Heart left ventricle (tissue), 16 donors: ENCODE measurements around the gene DDC. TPM values are rescaled to one million over a fixed set of nuclear protein-coding genes. Genes with fewer than 3 reads are reported as not detected.
"Not testable (repeated sequence)": the region's sequence is repeated elsewhere in the genome, so short reads cannot be mapped to it uniquely, and the experiment has no call there.

Source experiments
- ATAC-seq, 4 donors: fragments of 200-7000 bp; cut with Tn5 transposase; one replicate each; pipeline ENCODE4 v1.9.1; 2020 to 2022; ENCODE audit warnings: moderate library complexity in 4 of 4, mild to moderate bottlenecking in 3 of 4, moderate number of reproducible peaks in 1 of 4
- DNase-seq, 5 donors: peaks; one replicate each; pipeline ENCODE4 v3.0.0-alpha.2; 2020
- H3K27ac ChIP-seq, 12 donors: fragments of 200-600 bp; sonication (generic) in 4 of 12; one replicate each; pipeline versions ENCODE4 v1.5.0 to v1.8.0; 2016 to 2022; ENCODE audit warnings: mild to moderate bottlenecking in 2 of 12
- H3K27me3 ChIP-seq, 9 donors: fragments of 200-600 bp; sonication (generic) in 2 of 9; one replicate each; pipeline versions ENCODE4 v1.5.1 to v1.8.0; 2016 to 2022; ENCODE audit warnings: mild to moderate bottlenecking in 3 of 9
- H3K36me3 ChIP-seq, 9 donors: fragments of 200-600 bp; sonication (generic) in 2 of 9; one replicate each; pipeline versions ENCODE4 v1.5.0 to v1.8.0; 2018 to 2022; ENCODE audit warnings: mild to moderate bottlenecking in 2 of 9
- H3K4me1 ChIP-seq, 12 donors: fragments of 200-600 bp; sonication (generic) in 4 of 12; one replicate each; pipeline versions ENCODE4 v1.5.0 to v1.8.0; 2016 to 2022; ENCODE audit warnings: mild to moderate bottlenecking in 3 of 12
- H3K4me3 ChIP-seq, 12 donors: fragments of 200-600 bp; sonication (generic) in 4 of 12; one replicate each; pipeline versions ENCODE4 v1.5.0 to v1.8.0; 2017 to 2022; ENCODE audit warnings: mild to moderate bottlenecking in 9 of 12, moderate library complexity in 4 of 12
- H3K9me3 ChIP-seq, 12 donors: fragments of 200-600 bp; sonication (generic) in 4 of 12; one replicate each; pipeline versions ENCODE4 v1.5.0 to v1.8.0; 2016 to 2022; ENCODE audit warnings: mild to moderate bottlenecking in 1 of 12
- POLR2A ChIP-seq, 2 donors: fragments of 450-650 bp; IDR thresholded peaks; one replicate each; pipeline ENCODE4 v1.6.1; 2017; ENCODE audit warnings: antibody characterized with exemption in 2 of 2, mild to moderate bottlenecking in 2 of 2, moderate library complexity in 2 of 2
- WGBS, 4 donors: extraction: QIAGEN DNeasy Blood & Tissue Kit in 2 of 4; methylation state at CpG; one replicate each; pipeline versions ENCODE4 v1.1.5 to v1.1.7; 2013 to 2018; 5-methylcytosine and 5-hydroxymethylcytosine counted together
- intact Hi-C, 10 donors: fragments of 100-400 bp; cut with DNase I; formaldehyde crosslinking; loops; one replicate each; pipeline versions ENCODE4 v1.11.1 to v1.14.2; 2022
- polyA plus RNA-seq, 2 donors: library from polyadenylated mRNA; stranded (reverse); fragments of 200-250 nt; gene quantifications; one replicate each; pipeline ENCODE4 v1.2.3, GENCODE V29; 2013
- total RNA-seq, 9 donors: library from RNA; depleted of rRNA in 2 of 9; stranded (reverse); fragments of >200 nt in 2 of 9; fragmentation: NEBNext Ultra II Directional in 3 of 9; extraction: Animal tissue kit (Norgen Biotek cat#: 25700) in 3 of 9; gene quantifications; one replicate each; pipeline versions ENCODE4 v1.1.0 to v1.2.4, GENCODE V29; 2016 to 2023
- TF ChIP-seq, protein P1 (sequence below), 12 donors: fragments of 200-600 bp; sonication (generic) in 4 of 12; IDR thresholded peaks; one replicate each; pipeline versions ENCODE4 v1.5.0 to v1.8.0; 2018 to 2022; ENCODE audit warnings: antibody characterized with exemption in 12 of 12, mild to moderate bottlenecking in 5 of 12
- donor health status: ischemic (EF 13 %, LVEDD 7.1; RV severe dilation, severe dysfunction).
- donor health status: healthy with polysubstance abuse.
- donor health status: DM: no; HTN: yes; CAD: no.
- donor health status: DM: no; HTN: no; CAD: no.
- donor health status: ischemic (EF 25% LVEDD 6.9; RV normal size, moderate dysfunction).
- donor health status: ischemic (EF 25% LVEDD 5.7; RV mildly dilated, moderate dysfunction).
- donor health status: healthy.
- donor health status: DM: yes; HTN: yes; CAD: no.
- donor health status: ischemic (EF 35%, LVEDD 5.7; RV mildly dilated, moderate dysfunction).
- donor health status: nonischemic (EF 11% LVEDD 7.7; RV severe dilation, severe dysfunction).
- donor health status: DM: yes; HTN: yes; CAD: no.
- donor health status: PGD.
- donor health status: ischemic (EF 29% LVEDD 5.4; RV normal size, mild dysfunction).
- donor health status: nonischemic (EF 23%, LVEDD 6.1; RV moderate dilation, normal function).

Gene DDC
- total and polyA plus RNA-seq, 11 donors, result 0.08 TPM; not detected in 10

DNA sequence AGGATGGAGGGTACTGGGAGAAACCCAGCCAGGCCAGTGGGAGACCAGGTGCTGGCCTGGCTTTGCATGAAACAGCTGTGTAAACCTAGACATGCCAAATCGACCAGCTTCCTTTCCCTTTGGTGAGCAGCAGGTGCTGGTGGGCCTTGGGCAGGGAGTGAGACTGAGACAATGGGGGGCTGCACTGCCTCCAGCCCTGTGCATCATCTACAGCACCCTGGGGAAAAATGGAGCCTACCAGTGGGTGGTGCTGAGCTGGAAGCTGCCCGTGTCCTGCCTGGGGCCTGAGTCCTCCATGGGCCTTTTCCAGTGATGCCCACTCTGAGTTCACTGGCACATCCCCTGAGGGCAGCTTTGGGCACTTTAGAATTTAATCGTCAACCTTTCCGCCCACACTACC lies 19.2 kb upstream of the DDC start:
- Histone ChIP-seq H3K9me3 (peaks cover 0 to 22% (median 7%) of the 10 kb centered on the region in 12 donors), H3K27me3 (no peaks in the 10 kb centered on the region), H3K27ac (no peak overlapping the region), H3K4me1 (no peaks in the 10 kb centered on the region), H3K36me3 (no peaks in the 10 kb centered on the region), H3K4me3 (no peak overlapping the region)
- ATAC-seq (no peak), DNase-seq (no peak)
- 78 to 88% (median 87%) methylated on average over 4 of the region's 4 CpGs for WGBS, 4 donors
- intact Hi-C loops, result no loop called here
- no peak for TF ChIP-seq POLR2A (IDR thresholded peaks at IDR 0.05)

DNA sequence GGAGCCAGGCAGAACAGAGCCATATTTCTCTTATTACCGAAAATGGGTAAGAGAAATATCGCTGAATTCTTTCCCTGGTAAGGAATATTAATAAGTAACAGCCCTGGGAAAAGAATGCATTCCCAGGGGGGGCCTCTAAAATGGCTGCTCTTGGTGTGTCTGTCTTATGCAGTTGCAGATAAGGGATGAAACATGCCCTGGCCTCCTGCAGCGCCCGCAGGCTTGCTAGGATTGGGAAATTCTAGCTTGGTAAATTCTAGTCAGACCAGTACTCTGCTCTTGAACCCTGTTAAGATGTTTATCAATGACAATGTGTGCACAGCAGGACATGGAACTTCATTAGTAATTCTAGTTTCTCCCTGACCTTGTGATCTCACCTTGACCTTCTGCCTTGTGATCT lies 18.1 kb upstream of the DDC start:
- H3K4me1 ChIP-seq, intact Hi-C loops, DNase-seq, H3K36me3 ChIP-seq, H3K4me3 ChIP-seq, ATAC-seq, H3K27me3 ChIP-seq, H3K27ac ChIP-seq: not testable (repeated sequence)
- 89 to 98% (median 96%) methylated on average over 4 of the region's 4 CpGs for WGBS, 4 donors
- peaks cover 0 to 22% (median 7%) of the 10 kb centered on the region in 12 donors for H3K9me3 ChIP-seq

DNA sequence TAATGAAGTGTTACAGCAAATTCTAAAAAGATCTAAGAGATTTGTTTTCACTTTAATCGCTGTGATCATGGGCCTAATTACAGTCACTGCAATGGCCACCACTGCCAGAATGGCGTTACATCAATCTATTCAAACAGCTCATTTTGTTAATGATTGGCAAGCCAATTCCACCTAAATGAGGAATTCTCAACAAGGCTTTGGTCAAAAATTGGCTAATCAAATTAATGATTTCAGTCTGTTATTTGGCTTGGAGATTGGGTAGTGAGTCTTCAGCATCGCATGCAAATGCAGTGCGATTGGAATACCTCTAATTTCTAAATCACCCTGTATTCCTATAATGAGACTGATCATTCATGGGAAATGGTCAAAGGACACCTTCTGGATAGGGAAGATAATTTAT lies 17.1 kb upstream of the DDC start:
- DNase-seq, H3K27ac ChIP-seq, H3K4me3 ChIP-seq, ATAC-seq, intact Hi-C loops, H3K4me1 ChIP-seq, H3K36me3 ChIP-seq, H3K27me3 ChIP-seq: not testable (repeated sequence)
- 95 to 99% (median 97%) methylated on average over 4 of the region's 4 CpGs for WGBS, 4 donors
- peaks cover 0 to 22% (median 7%) of the 10 kb centered on the region in 12 donors for H3K9me3 ChIP-seq

DNA sequence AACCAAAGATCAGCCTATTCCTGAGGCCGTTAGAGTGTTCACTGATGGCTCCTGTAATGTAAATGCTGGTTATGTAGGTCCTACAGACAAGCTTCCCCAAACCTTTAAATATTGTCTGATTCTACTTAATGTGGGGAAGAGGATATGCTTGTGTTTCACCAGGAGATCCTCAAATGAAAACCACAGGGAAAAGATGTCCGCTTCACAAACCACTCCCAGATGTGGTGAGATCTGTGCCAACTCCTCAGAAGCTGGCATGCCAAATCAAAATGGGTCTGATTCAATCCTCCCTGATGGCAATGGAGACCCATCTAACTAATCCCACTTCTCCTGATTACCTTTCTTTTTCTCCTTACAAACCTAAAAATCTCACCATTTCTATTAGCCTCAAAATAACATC lies 15.5 kb upstream of the DDC start:
- intact Hi-C loops, result not testable (repeated sequence)

DNA sequence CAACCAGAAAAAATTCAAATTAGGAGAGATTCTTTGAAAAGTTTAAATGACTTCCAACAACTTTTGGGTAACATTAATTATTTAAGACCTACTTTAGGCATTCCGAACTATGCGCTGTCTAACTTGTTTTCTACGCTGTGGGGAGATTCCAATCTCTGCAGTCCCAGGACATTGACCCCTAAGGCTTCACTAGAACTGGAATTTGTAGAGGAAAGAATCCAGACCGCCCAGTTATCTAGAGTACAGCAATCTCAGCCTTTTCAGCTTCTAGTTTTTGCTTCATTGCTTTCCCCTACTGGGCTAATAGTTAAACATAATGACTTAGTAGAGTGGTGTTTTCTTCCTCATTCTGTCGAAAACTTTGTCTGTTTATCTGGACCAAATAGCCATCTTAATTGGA lies 14.9 kb upstream of the DDC start:
- Histone ChIP-seq H3K36me3 (no peaks in the 10 kb centered on the region), H3K4me1 (no peaks in the 10 kb centered on the region), H3K27ac (no peak overlapping the region), H3K27me3 (no peaks in the 10 kb centered on the region), H3K9me3 (peaks cover 0 to 22% (median 7%) of the 10 kb centered on the region in 12 donors), H3K4me3 (no peak overlapping the region)
- 83 to 88% (median 86%) methylated on average over 5 of the region's 5 CpGs for WGBS, 4 donors
- TF ChIP-seq, protein P1, sequence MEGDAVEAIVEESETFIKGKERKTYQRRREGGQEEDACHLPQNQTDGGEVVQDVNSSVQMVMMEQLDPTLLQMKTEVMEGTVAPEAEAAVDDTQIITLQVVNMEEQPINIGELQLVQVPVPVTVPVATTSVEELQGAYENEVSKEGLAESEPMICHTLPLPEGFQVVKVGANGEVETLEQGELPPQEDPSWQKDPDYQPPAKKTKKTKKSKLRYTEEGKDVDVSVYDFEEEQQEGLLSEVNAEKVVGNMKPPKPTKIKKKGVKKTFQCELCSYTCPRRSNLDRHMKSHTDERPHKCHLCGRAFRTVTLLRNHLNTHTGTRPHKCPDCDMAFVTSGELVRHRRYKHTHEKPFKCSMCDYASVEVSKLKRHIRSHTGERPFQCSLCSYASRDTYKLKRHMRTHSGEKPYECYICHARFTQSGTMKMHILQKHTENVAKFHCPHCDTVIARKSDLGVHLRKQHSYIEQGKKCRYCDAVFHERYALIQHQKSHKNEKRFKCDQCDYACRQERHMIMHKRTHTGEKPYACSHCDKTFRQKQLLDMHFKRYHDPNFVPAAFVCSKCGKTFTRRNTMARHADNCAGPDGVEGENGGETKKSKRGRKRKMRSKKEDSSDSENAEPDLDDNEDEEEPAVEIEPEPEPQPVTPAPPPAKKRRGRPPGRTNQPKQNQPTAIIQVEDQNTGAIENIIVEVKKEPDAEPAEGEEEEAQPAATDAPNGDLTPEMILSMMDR (IDR thresholded peaks at IDR 0.05), result no peak
- no peak for TF ChIP-seq POLR2A (IDR thresholded peaks at IDR 0.05)
- DNase-seq (no peak), ATAC-seq (no peak)
- intact Hi-C loops, result no loop called here

More for the DNA sequence above, 15.5 kb upstream of the DDC start:
- not testable (repeated sequence) for DNase-seq, H3K27ac ChIP-seq, ATAC-seq, H3K27me3 ChIP-seq, H3K4me1 ChIP-seq, H3K36me3 ChIP-seq, H3K4me3 ChIP-seq
- peaks cover 0 to 22% (median 7%) of the 10 kb centered on the region in 12 donors for H3K9me3 ChIP-seq
- 78 to 98% (median 88%) methylated on average over 2 of the region's 2 CpGs for WGBS, 4 donors

DNA sequence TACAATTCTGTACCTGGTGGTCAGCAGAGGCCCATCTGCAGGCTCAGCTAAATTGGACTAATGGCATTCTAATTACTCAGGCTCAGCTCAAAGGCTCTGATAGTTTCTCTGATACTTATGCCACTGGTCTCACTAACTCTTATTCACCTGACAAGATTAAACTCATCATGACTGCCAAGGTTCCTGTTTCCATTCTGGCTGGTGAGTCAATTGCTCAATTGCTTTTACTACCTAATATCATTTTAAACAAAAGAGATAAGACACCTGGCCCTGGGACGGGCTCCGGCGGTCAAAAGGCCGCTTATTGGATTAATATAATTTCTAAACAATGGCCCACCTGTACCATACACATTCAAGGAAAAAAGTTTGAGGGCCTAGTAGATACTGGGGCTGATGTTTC lies 12.9 kb upstream of the DDC start:
- H3K27ac ChIP-seq, DNase-seq, intact Hi-C loops, H3K36me3 ChIP-seq, H3K4me1 ChIP-seq, H3K4me3 ChIP-seq, H3K27me3 ChIP-seq, ATAC-seq, H3K9me3 ChIP-seq: not testable (repeated sequence)
- 85 to 98% (median 90%) methylated on average over 4 of the region's 4 CpGs for WGBS, 4 donors

DNA sequence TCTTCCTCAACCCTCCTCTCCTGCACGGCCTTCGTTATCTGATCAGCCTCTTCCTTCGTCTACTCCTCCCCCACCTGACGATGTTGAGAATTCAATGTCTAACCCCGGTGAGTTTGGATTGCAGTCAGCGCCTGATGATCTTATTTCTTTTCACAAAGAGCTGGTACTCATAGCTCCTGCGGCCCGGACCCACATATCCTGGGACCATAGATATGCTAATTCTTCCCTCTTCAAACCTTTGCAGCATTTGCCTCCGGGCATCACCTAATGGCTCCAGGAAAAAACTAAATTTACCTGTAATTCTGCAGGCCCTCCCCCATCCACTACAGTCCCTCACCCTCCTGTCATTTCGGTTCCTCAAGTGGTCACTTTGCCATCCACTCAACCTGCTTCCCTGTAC lies 12.4 kb upstream of the DDC start:
- DNase-seq (no peak), ATAC-seq (no peak)
- intact Hi-C loops, result no loop called here
- Histone ChIP-seq H3K27ac (no peak overlapping the region), H3K4me3 (no peak overlapping the region), H3K9me3 (peaks cover 0 to 2% (median 0%) of the 10 kb centered on the region in 12 donors), H3K36me3 (no peaks in the 10 kb centered on the region), H3K4me1 (no peaks in the 10 kb centered on the region), H3K27me3 (no peaks in the 10 kb centered on the region)
- TF ChIP-seq, protein P1 (IDR thresholded peaks at IDR 0.05), result no peak
- WGBS, 4 donors, result 89 to 94% (median 91%) methylated on average over 10 of the region's 10 CpGs

DNA sequence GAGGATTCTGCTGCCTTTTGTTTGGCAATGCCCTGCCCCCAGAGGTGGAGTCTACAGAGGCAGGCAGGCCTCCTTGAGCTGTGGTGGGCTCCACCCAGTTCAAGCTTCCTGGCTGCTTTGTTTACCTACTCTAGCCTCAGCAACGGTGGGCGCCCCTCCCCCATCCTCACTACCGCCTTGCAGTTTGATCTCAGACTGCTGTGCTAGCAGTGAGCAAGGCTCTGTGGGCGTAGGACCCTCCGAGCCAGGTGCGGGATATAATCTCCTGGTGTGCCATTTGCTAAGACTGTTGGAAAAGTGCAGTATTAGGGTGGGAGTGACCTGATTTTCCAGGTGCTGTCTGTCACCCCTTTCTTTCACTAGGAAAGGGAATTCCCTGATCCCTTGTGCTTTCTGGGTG lies 11.2 kb upstream of the DDC start:
- H3K27me3 ChIP-seq, H3K4me1 ChIP-seq, H3K4me3 ChIP-seq, H3K27ac ChIP-seq, H3K36me3 ChIP-seq, DNase-seq, ATAC-seq, intact Hi-C loops, H3K9me3 ChIP-seq: not testable (repeated sequence)
- WGBS, 4 donors, result 71 to 78% (median 76%) methylated on average over 6 of the region's 6 CpGs
